Nephron progenitor cell (in vitro differentiated cells): ENCODE data around the gene CRCP.

Experiments
- DNase-seq: peaks from one replicate; pipeline ENCODE4 v3.0.0; 2021
- H3K27ac Mint-ChIP-seq: 2 replicates; pipeline ENCODE4 v1.8.0; 2021; ENCODE audit warnings: mild to moderate bottlenecking, moderate library complexity, mixed read lengths
- H3K27me3 Mint-ChIP-seq: 2 replicates; pipeline ENCODE4 v1.8.0; 2021; ENCODE audit warnings: mild to moderate bottlenecking, low read depth, mixed read lengths; ENCODE audit not compliant: poor library complexity
- H3K36me3 Mint-ChIP-seq: 2 replicates; pipeline ENCODE4 v1.8.0; 2021; ENCODE audit warnings: low read depth, mixed read lengths
- H3K4me1 Mint-ChIP-seq: 2 replicates; pipeline ENCODE4 v1.8.0; 2021; ENCODE audit warnings: mixed read lengths
- H3K4me3 Mint-ChIP-seq: 2 replicates; pipeline ENCODE4 v1.8.0; 2021; ENCODE audit warnings: mild to moderate bottlenecking, moderate library complexity, mixed read lengths
- H3K9me3 Mint-ChIP-seq: 2 replicates; pipeline ENCODE4 v1.8.0; 2021; ENCODE audit warnings: mild to moderate bottlenecking, moderate library complexity, mixed read lengths
- CTCF ChIP-seq: fragments of 200-600 bp; sonication (generic); IDR thresholded peaks from 2 replicates; pipeline ENCODE4 v1.5.0; 2021; ENCODE audit warnings: antibody characterized with exemption

CRCP gene

GRCh38 chr7:66189695-66190503, 75.3 kb downstream of the CRCP start:
- Mint-ChIP-seq H3K4me1 (no peaks in the 10 kb centered on the region), H3K27me3 (peaks cover 22% of the 10 kb centered on the region), H3K27ac (no peak overlapping the region), H3K9me3 (peaks cover 19% of the 10 kb centered on the region), H3K4me3 (no peak overlapping the region), H3K36me3 (no peaks in the 10 kb centered on the region)
- TF ChIP-seq CTCF: no peak
- DNase-seq: no peak

- H3K36me3 Mint-ChIP-seq: no peaks in the 10 kb centered on the region
- DNase-seq: no peak
- H3K9me3 Mint-ChIP-seq: peaks cover 18% of the 10 kb centered on the region
- H3K4me1 Mint-ChIP-seq: no peaks in the 10 kb centered on the region
- no peak for TF ChIP-seq CTCF
- H3K4me3 Mint-ChIP-seq: no peak overlapping the region
- H3K27me3 Mint-ChIP-seq: peaks cover 28% of the 10 kb centered on the region
- no peak overlapping the region for H3K27ac Mint-ChIP-seq
Measured at GRCh38 chr7:66190504-66190857, 75.8 kb downstream of the CRCP start.

GRCh38 chr7:66193146-66193725, 78.6 kb downstream of the CRCP start:
- H3K9me3 Mint-ChIP-seq: peaks cover 3% of the 10 kb centered on the region
- TF ChIP-seq CTCF: no peak
- H3K27me3 Mint-ChIP-seq: peaks cover 25% of the 10 kb centered on the region
- DNase-seq: no peak
- H3K4me3 Mint-ChIP-seq: no peak overlapping the region
- H3K27ac Mint-ChIP-seq: no peak overlapping the region
- no peaks in the 10 kb centered on the region for H3K36me3 Mint-ChIP-seq
- H3K4me1 Mint-ChIP-seq: peaks cover 2% of the 10 kb centered on the region

- H3K9me3 Mint-ChIP-seq: no peaks in the 10 kb centered on the region
- DNase-seq: no peak
- no peaks in the 10 kb centered on the region for H3K36me3 Mint-ChIP-seq
- H3K27ac Mint-ChIP-seq: no peak overlapping the region
- H3K4me1 Mint-ChIP-seq: peaks cover 11% of the 10 kb centered on the region
- H3K4me3 Mint-ChIP-seq: no peak overlapping the region
- peaks cover 38% of the 10 kb centered on the region for H3K27me3 Mint-ChIP-seq
- no peak for TF ChIP-seq CTCF
Measured at GRCh38 chr7:66198469-66198868, 83.8 kb downstream of the CRCP start.

- no peak for DNase-seq
- Mint-ChIP-seq H3K27ac (no peak overlapping the region), H3K27me3 (peaks cover 38% of the 10 kb centered on the region), H3K36me3 (no peaks in the 10 kb centered on the region), H3K4me3 (no peak overlapping the region), H3K9me3 (no peaks in the 10 kb centered on the region), H3K4me1 (peaks cover 11% of the 10 kb centered on the region)
- TF ChIP-seq CTCF: no peak
Measured at GRCh38 chr7:66198956-66199355, 84.3 kb downstream of the CRCP start.

- peaks cover 23% of the 10 kb centered on the region for H3K27me3 Mint-ChIP-seq
- no peak for DNase-seq
- no peak for TF ChIP-seq CTCF
- no peak overlapping the region for H3K4me3 Mint-ChIP-seq
- H3K36me3 Mint-ChIP-seq: no peaks in the 10 kb centered on the region
- H3K27ac Mint-ChIP-seq: no peak overlapping the region
- H3K4me1 Mint-ChIP-seq: peaks cover 34% of the 10 kb centered on the region
- H3K9me3 Mint-ChIP-seq: no peaks in the 10 kb centered on the region
Measured at GRCh38 chr7:66202441-66202840, 87.8 kb downstream of the CRCP start.
